ENCODE measurements around the gene TDRKH. TPM values are rescaled to one million over a fixed set of nuclear protein-coding genes. Genes with fewer than 3 reads are reported as not detected.
"Not testable (repeated sequence)": the region's sequence is repeated elsewhere in the genome, so short reads cannot be mapped to it uniquely, and the experiment has no call there.

Gene TDRKH
- total and polyA plus RNA-seq, 2 experiments from 2014 or later = 2.2 to 3.6 TPM

DNA sequence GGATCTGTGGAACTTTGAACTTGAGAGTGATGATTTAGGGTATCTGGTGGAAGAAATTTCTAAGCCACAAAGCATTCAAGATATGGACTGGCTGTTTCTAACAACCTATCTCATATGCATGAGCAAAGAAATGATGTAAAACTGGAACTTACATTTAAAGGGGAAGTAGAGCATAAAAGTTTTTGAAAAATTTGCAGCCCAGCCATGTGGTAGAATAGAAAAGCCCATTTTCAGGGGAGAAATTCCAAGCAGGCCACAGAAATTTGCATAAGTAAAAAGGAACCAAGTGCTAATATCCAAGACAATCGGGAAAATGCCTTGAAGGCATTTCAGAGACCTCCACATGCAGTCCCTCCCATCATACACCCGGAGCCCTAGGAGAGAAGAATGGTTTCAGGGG is 53.3 kb downstream of the TDRKH start:
- Histone ChIP-seq H2AFZ (no peak overlapping the region), H3K4me3 (no peak overlapping the region), H3K27ac (no peak overlapping the region), H3K79me2 (ENCODE audit: insufficient read depth) (no peaks in the 10 kb centered on the region), H3K9me2 (ENCODE audit: insufficient read depth) (no peaks in the 10 kb centered on the region), H3K27me3 (replicated peaks; ENCODE audit: insufficient read depth) (0 out of 2 replicates have a peak, but pooled peaks cover 6% of the 10 kb centered on the region), H3K4me2 (ENCODE audit: unreplicated experiment) (no peak overlapping the region), H4K20me1 (ENCODE audit: insufficient read depth) (no peaks in the 10 kb centered on the region), H3K36me3 (ENCODE audit: low read depth) (no peaks in the 10 kb centered on the region), H3K9me3 (ENCODE audit: low read depth) (no peaks in the 10 kb centered on the region), H3F3A (ENCODE audit: insufficient read depth) (no peaks in the 10 kb centered on the region), H3K9ac (no peak overlapping the region), H3K4me1 (ENCODE audit: insufficient read depth) (no peaks in the 10 kb centered on the region)
- in situ Hi-C loops (cut with MboI) = loop anchor here (10.0 kb wide), 1 partner anchor 282 kb away; the partner anchor contains the start of gene POGZ
- TF ChIP-seq EZH2 (IDR thresholded peaks at IDR 0.05; ENCODE audit: insufficient read depth, poor library complexity, severe bottlenecking) (no peak), EZH2phosphoT487 (IDR thresholded peaks at IDR 0.05; ENCODE audit: insufficient read depth, low read depth) (no peak)
- 54 to 58% methylated on average over 2 of the region's 2 CpGs for WGBS, 2 experiments (ENCODE audit: low coverage in 1 of 2, low lambda C conversion rate in 2 of 2, missing lambda C conversion rate in 2 of 2)
- DNase-seq = no peak

DNA sequence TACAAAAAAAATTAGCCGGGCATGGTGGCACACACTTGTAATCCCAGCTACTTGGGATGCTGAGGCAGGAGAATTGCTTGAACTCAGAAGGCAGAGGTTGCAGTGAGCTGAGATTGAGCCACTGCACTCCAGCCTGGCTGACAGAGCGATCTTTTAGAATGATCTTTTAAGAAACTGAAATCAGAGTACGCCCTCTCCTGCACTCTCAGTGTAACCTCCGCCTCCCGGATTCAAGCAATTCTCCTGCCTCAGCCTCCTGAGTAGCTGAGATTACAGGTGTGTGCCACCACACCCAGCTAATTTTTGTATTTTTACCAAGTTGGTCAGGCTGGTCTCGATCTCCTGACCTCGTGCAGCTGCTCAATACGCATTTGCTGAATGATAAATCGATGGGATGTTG is 56.3 kb downstream of the TDRKH start:
- not testable (repeated sequence) for H2AFZ ChIP-seq; H3K4me2 ChIP-seq (ENCODE audit: unreplicated experiment); H3K9me3 ChIP-seq (ENCODE audit: low read depth); H3K4me3 ChIP-seq; H3K9ac ChIP-seq; H3F3A ChIP-seq (ENCODE audit: insufficient read depth); H4K20me1 ChIP-seq (ENCODE audit: insufficient read depth); H3K79me2 ChIP-seq (ENCODE audit: insufficient read depth); H3K27ac ChIP-seq; H3K36me3 ChIP-seq (ENCODE audit: low read depth); H3K9me2 ChIP-seq (ENCODE audit: insufficient read depth); H3K27me3 ChIP-seq (replicated peaks; ENCODE audit: insufficient read depth); H3K4me1 ChIP-seq (ENCODE audit: insufficient read depth); DNase-seq
- WGBS, 2 experiments (ENCODE audit: low coverage in 1 of 2, low lambda C conversion rate in 2 of 2, missing lambda C conversion rate in 2 of 2) = 81 to 82% methylated on average over 9 of the region's 9 CpGs
- in situ Hi-C loops (cut with MboI) = loop anchor here (10.0 kb wide), 1 partner anchor 279 kb away; the partner anchor contains the start of gene POGZ

DNA sequence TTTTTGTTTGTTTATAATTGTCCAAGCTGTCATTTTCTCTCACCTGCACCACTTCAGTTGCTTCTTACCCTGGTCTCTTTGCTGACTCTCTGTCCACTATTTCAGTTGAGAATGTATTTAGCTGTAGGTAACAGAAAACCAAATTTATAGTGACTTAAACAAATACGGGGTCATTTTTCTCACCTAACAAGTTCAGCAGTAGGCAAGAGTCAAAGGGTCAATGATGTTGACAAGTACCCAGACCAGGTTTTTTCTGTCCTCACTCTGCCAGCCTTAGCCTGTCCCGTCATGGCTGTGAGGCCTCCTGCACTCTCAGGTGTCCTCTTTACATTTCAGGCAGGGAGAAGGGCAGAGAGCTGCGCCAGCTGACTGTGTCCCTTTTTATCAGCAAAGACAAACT is 57.2 kb downstream of the TDRKH start:
- Histone ChIP-seq H4K20me1 (ENCODE audit: insufficient read depth) (no peaks in the 10 kb centered on the region), H3K4me3 (no peak overlapping the region), H2AFZ (no peak overlapping the region), H3K27ac (no peak overlapping the region), H3K9me2 (ENCODE audit: insufficient read depth) (no peaks in the 10 kb centered on the region), H3K9me3 (ENCODE audit: low read depth) (no peaks in the 10 kb centered on the region), H3K4me1 (ENCODE audit: insufficient read depth) (no peaks in the 10 kb centered on the region), H3K36me3 (ENCODE audit: low read depth) (no peaks in the 10 kb centered on the region), H3K9ac (no peak overlapping the region), H3F3A (ENCODE audit: insufficient read depth) (no peaks in the 10 kb centered on the region), H3K79me2 (ENCODE audit: insufficient read depth) (no peaks in the 10 kb centered on the region), H3K4me2 (ENCODE audit: unreplicated experiment) (no peak overlapping the region), H3K27me3 (replicated peaks; ENCODE audit: insufficient read depth) (no peaks in the 10 kb centered on the region)
- in situ Hi-C loops (cut with MboI) = loop anchor here (10.0 kb wide), 1 partner anchor 278 kb away; the partner anchor contains the start of gene POGZ
- 73 to 92% methylated on average over 3 of the region's 3 CpGs for WGBS, 2 experiments (ENCODE audit: low coverage in 1 of 2, low lambda C conversion rate in 2 of 2, missing lambda C conversion rate in 2 of 2)
- TF ChIP-seq EZH2 (IDR thresholded peaks at IDR 0.05; ENCODE audit: insufficient read depth, poor library complexity, severe bottlenecking) = no peak
- DNase-seq = no peak

DNA sequence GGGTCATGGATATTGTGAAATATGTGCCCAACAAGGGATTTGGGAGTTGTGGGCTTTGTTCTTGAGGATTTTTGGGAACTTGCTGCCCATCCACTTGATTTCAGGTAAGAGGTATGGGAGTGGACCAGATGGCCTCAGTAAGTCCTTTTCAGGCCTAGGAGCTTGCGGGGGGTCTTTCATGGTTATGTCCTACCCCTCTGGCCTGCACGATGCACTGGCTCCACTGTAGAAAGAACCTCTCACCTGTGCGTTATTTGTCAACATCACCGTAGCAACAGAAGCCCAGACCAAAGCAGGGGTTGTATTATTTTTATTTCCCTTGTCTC is 60.4 kb downstream of the TDRKH start:
- H3F3A ChIP-seq (ENCODE audit: insufficient read depth) = no peaks in the 10 kb centered on the region
- H3K79me2 ChIP-seq (ENCODE audit: insufficient read depth) = no peaks in the 10 kb centered on the region
- no peaks in the 10 kb centered on the region for H3K9me2 ChIP-seq (ENCODE audit: insufficient read depth)
- 0 out of 2 replicates have a peak, but pooled peaks cover 6% of the 10 kb centered on the region for H3K27me3 ChIP-seq (replicated peaks; ENCODE audit: insufficient read depth)
- H3K4me3 ChIP-seq = no peak overlapping the region
- no peaks in the 10 kb centered on the region for H4K20me1 ChIP-seq (ENCODE audit: insufficient read depth)
- H3K4me2 ChIP-seq (ENCODE audit: unreplicated experiment) = no peak overlapping the region
- no peak overlapping the region for H3K27ac ChIP-seq
- in situ Hi-C loops (cut with MboI) = loop anchor here (10.0 kb wide), 1 partner anchor 275 kb away; the partner anchor contains the start of gene POGZ
- H3K36me3 ChIP-seq (ENCODE audit: low read depth) = no peaks in the 10 kb centered on the region
- no peaks in the 10 kb centered on the region for H3K4me1 ChIP-seq (ENCODE audit: insufficient read depth)
- 77 to 85% methylated on average over 4 of the region's 4 CpGs for WGBS, 2 experiments (ENCODE audit: low coverage in 1 of 2, low lambda C conversion rate in 2 of 2, missing lambda C conversion rate in 2 of 2)
- H3K9me3 ChIP-seq (ENCODE audit: low read depth) = no peaks in the 10 kb centered on the region
- no peak overlapping the region for H3K9ac ChIP-seq
- TF ChIP-seq EZH2phosphoT487 (IDR thresholded peaks at IDR 0.05; ENCODE audit: insufficient read depth, low read depth) = no peak
- no peak for TF ChIP-seq EZH2 (IDR thresholded peaks at IDR 0.05; ENCODE audit: insufficient read depth, poor library complexity, severe bottlenecking)
- no peak for DNase-seq
- no peak overlapping the region for H2AFZ ChIP-seq

Measured in GM23248 (cell line).